Mesenchymal stem cell (in vitro differentiated cells and primary cell): ENCODE measurements around the gene SCO2.

ENCODE experiments used
- DNase-seq: peaks from one replicate; pipeline ENCODE4 v3.0.0-alpha.2; 2013
- H2AFZ ChIP-seq: one replicate; pipeline ENCODE4 v1.6.1; 2013; ENCODE audit warnings: low read depth, mild to moderate bottlenecking, control low read depth, inconsistent platforms, low read length, moderate library complexity
- H2AK5ac ChIP-seq: 2 replicates; pipeline ENCODE4 v1.6.1; 2013; ENCODE audit warnings: low read length, moderate library complexity, mild to moderate bottlenecking, inconsistent platforms; ENCODE audit not compliant: severe bottlenecking
- H2BK120ac ChIP-seq: one replicate; pipeline ENCODE4 v1.6.1; 2013; ENCODE audit warnings: low read depth, mild to moderate bottlenecking, inconsistent platforms, low read length, moderate library complexity
- H2BK12ac ChIP-seq, 2 experiments: one replicate each; pipeline ENCODE4 v1.6.1; 2013; ENCODE audit warnings: inconsistent platforms in 2 of 2, low read length in 2 of 2, mild to moderate bottlenecking in 2 of 2, moderate library complexity in 2 of 2, control low read depth in 1 of 2
- H2BK15ac ChIP-seq: one replicate; pipeline ENCODE4 v1.6.1; 2013; ENCODE audit warnings: mild to moderate bottlenecking, low read depth, inconsistent platforms; ENCODE audit not compliant: poor library complexity, severe bottlenecking
- H2BK5ac ChIP-seq: 2 replicates; pipeline ENCODE4 v1.6.1; 2013; ENCODE audit warnings: low read depth, mild to moderate bottlenecking, low read length, control low read depth, inconsistent platforms; ENCODE audit not compliant: poor library complexity, severe bottlenecking
- H3K14ac ChIP-seq, 2 experiments: one replicate each; pipeline ENCODE4 v1.6.1; 2013; ENCODE audit warnings: inconsistent platforms in 2 of 2, low read length in 2 of 2, control low read depth in 1 of 2, mild to moderate bottlenecking in 1 of 2, moderate library complexity in 1 of 2
- H3K18ac ChIP-seq, 2 experiments: one replicate each; pipeline ENCODE4 v1.6.1; 2013; ENCODE audit warnings: inconsistent platforms in 2 of 2, low read length in 2 of 2, control low read depth in 1 of 2, low read depth in 1 of 2, mild to moderate bottlenecking in 1 of 2
- H3K23ac ChIP-seq, 2 experiments: one replicate each; pipeline ENCODE4 v1.6.1; 2013; ENCODE audit warnings: inconsistent platforms in 2 of 2, low read length in 2 of 2, mild to moderate bottlenecking in 2 of 2, moderate library complexity in 2 of 2, control low read depth in 1 of 2
- H3K27ac ChIP-seq: 2 replicates; pipeline ENCODE4 v1.5.1; 2013; ENCODE audit warnings: mild to moderate bottlenecking, moderate library complexity, low read length, control low read depth, inconsistent platforms; ENCODE audit not compliant: poor library complexity, severe bottlenecking
- H3K27me3 ChIP-seq, 2 experiments: 2 replicates each; pipeline versions ENCODE4 v1.6.1 to v1.7.0; 2013; ENCODE audit warnings: low read length in 2 of 2, mild to moderate bottlenecking in 2 of 2, moderate library complexity in 2 of 2, control low read depth in 1 of 2, inconsistent platforms in 1 of 2; ENCODE audit not compliant: control insufficient read depth in 1 of 2, insufficient read depth in 1 of 2
- H3K36me3 ChIP-seq, 2 experiments: 2 replicates each; pipeline versions ENCODE4 v1.6.1 to v1.7.0; 2013; ENCODE audit warnings: low read length in 2 of 2, control low read depth in 1 of 2, inconsistent platforms in 1 of 2, low read depth in 1 of 2, mild to moderate bottlenecking in 1 of 2; ENCODE audit not compliant: insufficient read depth in 2 of 2, control insufficient read depth in 1 of 2
- H3K4ac ChIP-seq, 2 experiments: one replicate each; pipeline ENCODE4 v1.6.1; 2013; ENCODE audit warnings: inconsistent platforms in 2 of 2, low read length in 2 of 2, mild to moderate bottlenecking in 2 of 2, moderate library complexity in 2 of 2, control low read depth in 1 of 2, low read depth in 1 of 2
- H3K4me1 ChIP-seq: 2 replicates; pipeline ENCODE4 v1.6.1; 2013; ENCODE audit warnings: low read depth, low read length, control low read depth; ENCODE audit not compliant: control insufficient read depth, insufficient read depth
- H3K4me2 ChIP-seq: 2 replicates; pipeline ENCODE4 v1.6.1; 2013; ENCODE audit warnings: low read length, mild to moderate bottlenecking, inconsistent platforms; ENCODE audit not compliant: poor library complexity, severe bottlenecking
- H3K4me3 ChIP-seq, 2 experiments: 2 replicates each; pipeline versions ENCODE4 v1.5.1 to v1.7.0; 2013; ENCODE audit warnings: low read length in 2 of 2, mild to moderate bottlenecking in 2 of 2, control low read depth in 1 of 2, low read depth in 1 of 2; ENCODE audit not compliant: insufficient read depth in 1 of 2
- H3K79me1 ChIP-seq: replicated peaks from 2 replicates; pipeline ENCODE4 v1.6.1; 2013; ENCODE audit warnings: mild to moderate bottlenecking, control low read depth, low read length, inconsistent platforms; ENCODE audit not compliant: poor library complexity, severe bottlenecking
- H3K9ac ChIP-seq: 2 replicates; pipeline ENCODE4 v1.7.0; 2013; ENCODE audit warnings: mild to moderate bottlenecking, low read length, moderate library complexity
- H3K9me3 ChIP-seq: 2 replicates; pipeline ENCODE4 v1.7.0; 2013; ENCODE audit warnings: mild to moderate bottlenecking, low read length; ENCODE audit not compliant: control insufficient read depth
- H4K8ac ChIP-seq: one replicate; pipeline ENCODE4 v1.6.1; 2013; ENCODE audit warnings: inconsistent platforms, mild to moderate bottlenecking, low read length, moderate library complexity
- H4K91ac ChIP-seq: one replicate; pipeline ENCODE4 v1.6.1; 2013; ENCODE audit warnings: mild to moderate bottlenecking, low read length, inconsistent platforms
- WGBS: methylation state at CpG from one replicate; pipeline ENCODE4 v1.1.7; 2013; ENCODE audit warnings: mixed read lengths; 5-methylcytosine and 5-hydroxymethylcytosine counted together

SCO2 gene

GRCh38 chr22:50519151-50519550, 6.2 kb downstream of the SCO2 start:
- Histone ChIP-seq H2AFZ (no peak overlapping the region), H2BK5ac (no peak overlapping the region), H4K91ac (no peak overlapping the region), H2AK5ac (no peak overlapping the region), H3K14ac (no peak overlapping the region), H3K27me3 (no peaks in the 10 kb centered on the region), H4K8ac (no peak overlapping the region), H2BK120ac (no peak overlapping the region), H2BK12ac (no peak overlapping the region), H3K4ac (no peak overlapping the region), H3K18ac (no peak overlapping the region), H3K36me3 (peaks cover 66 to 75% of the 10 kb centered on the region in 2 experiments), H3K9me3 (no peaks in the 10 kb centered on the region), H3K4me2 (no peak overlapping the region), H3K79me1 (peaks cover 60% of the 10 kb centered on the region), H3K4me3 (no peak overlapping the region), H3K23ac (no peak overlapping the region), H3K4me1 (peaks cover 9% of the 10 kb centered on the region), H3K27ac (no peak overlapping the region), H3K9ac (no peak overlapping the region), H2BK15ac (no peak overlapping the region)
- no peak for DNase-seq
- over 99% methylated on average over 8 of the region's 8 CpGs for WGBS

GRCh38 chr22:50518606-50519005, 6.8 kb downstream of the SCO2 start:
- Histone ChIP-seq H2AK5ac (no peak overlapping the region), H2BK15ac (no peak overlapping the region), H3K27ac (no peak overlapping the region), H3K36me3 (peaks cover 62 to 70% of the 10 kb centered on the region in 2 experiments), H3K4me3 (no peak overlapping the region), H3K79me1 (peaks cover 62% of the 10 kb centered on the region), H3K4ac (no peak overlapping the region), H4K8ac (no peak overlapping the region), H2AFZ (no peak overlapping the region), H2BK12ac (no peak overlapping the region), H3K23ac (no peak overlapping the region), H3K9me3 (no peaks in the 10 kb centered on the region), H3K14ac (no peak overlapping the region), H2BK120ac (no peak overlapping the region), H3K18ac (no peak overlapping the region), H3K4me2 (no peak overlapping the region), H3K9ac (no peak overlapping the region), H2BK5ac (no peak overlapping the region), H3K4me1 (peaks cover 4% of the 10 kb centered on the region), H3K27me3 (no peaks in the 10 kb centered on the region), H4K91ac (no peak overlapping the region)
- DNase-seq = no peak
- WGBS = 92% methylated on average over 7 of the region's 7 CpGs

GRCh38 chr22:50517495-50518260, 7.7 kb downstream of the SCO2 start:
- H3K14ac ChIP-seq = no peak overlapping the region
- no peak overlapping the region for H3K9ac ChIP-seq
- H2AFZ ChIP-seq = no peak overlapping the region
- no peak for DNase-seq
- no peak overlapping the region for H2AK5ac ChIP-seq
- no peak overlapping the region for H2BK5ac ChIP-seq
- H3K23ac ChIP-seq = no peak overlapping the region
- no peak overlapping the region for H3K4ac ChIP-seq
- no peak overlapping the region for H2BK15ac ChIP-seq
- WGBS = 97% methylated on average over 20 of the region's 20 CpGs
- H4K91ac ChIP-seq = no peak overlapping the region
- no peak overlapping the region for H2BK120ac ChIP-seq
- no peak overlapping the region for H4K8ac ChIP-seq
- no peaks in the 10 kb centered on the region for H3K9me3 ChIP-seq
- no peak overlapping the region for H3K4me2 ChIP-seq
- H3K4me1 ChIP-seq = peaks cover 4% of the 10 kb centered on the region
- H3K27me3 ChIP-seq = no peaks in the 10 kb centered on the region
- H3K79me1 ChIP-seq = peaks cover 60% of the 10 kb centered on the region
- H3K27ac ChIP-seq = no peak overlapping the region
- H3K4me3 ChIP-seq = no peak overlapping the region
- no peak overlapping the region for H2BK12ac ChIP-seq
- H3K36me3 ChIP-seq = peaks cover 52 to 64% of the 10 kb centered on the region in 2 experiments
- no peak overlapping the region for H3K18ac ChIP-seq

GRCh38 chr22:50516891-50517290, 8.5 kb downstream of the SCO2 start:
- DNase-seq = no peak
- Histone ChIP-seq H3K18ac (no peak overlapping the region), H2AK5ac (no peak overlapping the region), H4K8ac (no peak overlapping the region), H4K91ac (no peak overlapping the region), H3K4me3 (no peak overlapping the region), H2BK120ac (no peak overlapping the region), H3K36me3 (peaks cover 48 to 56% of the 10 kb centered on the region in 2 experiments), H2BK5ac (no peak overlapping the region), H3K27me3 (no peaks in the 10 kb centered on the region), H3K4ac (no peak overlapping the region), H3K9me3 (no peaks in the 10 kb centered on the region), H3K4me1 (peaks cover 4% of the 10 kb centered on the region), H2BK15ac (no peak overlapping the region), H3K9ac (no peak overlapping the region), H3K14ac (no peak overlapping the region), H2BK12ac (no peak overlapping the region), H2AFZ (no peak overlapping the region), H3K79me1 (peaks cover 59% of the 10 kb centered on the region), H3K4me2 (no peak overlapping the region), H3K23ac (no peak overlapping the region), H3K27ac (no peak overlapping the region)
- WGBS = 91% methylated on average over 16 of the region's 16 CpGs
